ENCODE results near the gene TLDC2. TPM values are rescaled to one million over a fixed set of nuclear protein-coding genes. Genes with fewer than 3 reads are reported as not detected.

TLDC2 gene
- total RNA-seq, 1 experiment from 2014 or later, result 0.32 TPM

DNA sequence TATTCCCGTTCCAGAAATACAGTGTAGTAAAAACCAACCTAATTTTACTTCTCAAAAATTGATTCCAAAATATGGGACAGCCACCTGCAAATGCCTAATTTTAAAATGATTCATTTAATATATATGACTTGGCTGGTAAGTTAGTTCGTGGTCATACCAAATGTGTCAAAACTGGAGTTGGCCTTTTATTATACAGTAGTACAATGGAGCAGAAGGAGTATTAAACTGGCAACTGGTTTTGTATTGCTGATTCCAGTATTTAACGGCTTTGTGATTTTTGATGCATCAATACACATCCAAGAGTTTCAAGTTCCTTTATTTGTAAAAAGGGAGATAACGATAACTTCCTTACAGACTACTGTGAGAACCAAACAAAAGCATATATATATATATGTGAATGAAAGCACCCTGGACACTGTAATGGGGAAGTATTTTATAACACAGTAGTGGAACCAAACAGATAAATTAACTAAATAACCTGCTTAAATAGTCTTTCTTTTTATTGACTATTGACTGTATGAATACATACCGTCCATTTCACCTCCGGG lies 50.8 kb downstream of the TLDC2 start:
- no peak overlapping the region for H3K9ac ChIP-seq (ENCODE audit: low read length)
- BruUV-seq (replicated peaks), result no TSS peak
- TF ChIP-seq, protein P1, sequence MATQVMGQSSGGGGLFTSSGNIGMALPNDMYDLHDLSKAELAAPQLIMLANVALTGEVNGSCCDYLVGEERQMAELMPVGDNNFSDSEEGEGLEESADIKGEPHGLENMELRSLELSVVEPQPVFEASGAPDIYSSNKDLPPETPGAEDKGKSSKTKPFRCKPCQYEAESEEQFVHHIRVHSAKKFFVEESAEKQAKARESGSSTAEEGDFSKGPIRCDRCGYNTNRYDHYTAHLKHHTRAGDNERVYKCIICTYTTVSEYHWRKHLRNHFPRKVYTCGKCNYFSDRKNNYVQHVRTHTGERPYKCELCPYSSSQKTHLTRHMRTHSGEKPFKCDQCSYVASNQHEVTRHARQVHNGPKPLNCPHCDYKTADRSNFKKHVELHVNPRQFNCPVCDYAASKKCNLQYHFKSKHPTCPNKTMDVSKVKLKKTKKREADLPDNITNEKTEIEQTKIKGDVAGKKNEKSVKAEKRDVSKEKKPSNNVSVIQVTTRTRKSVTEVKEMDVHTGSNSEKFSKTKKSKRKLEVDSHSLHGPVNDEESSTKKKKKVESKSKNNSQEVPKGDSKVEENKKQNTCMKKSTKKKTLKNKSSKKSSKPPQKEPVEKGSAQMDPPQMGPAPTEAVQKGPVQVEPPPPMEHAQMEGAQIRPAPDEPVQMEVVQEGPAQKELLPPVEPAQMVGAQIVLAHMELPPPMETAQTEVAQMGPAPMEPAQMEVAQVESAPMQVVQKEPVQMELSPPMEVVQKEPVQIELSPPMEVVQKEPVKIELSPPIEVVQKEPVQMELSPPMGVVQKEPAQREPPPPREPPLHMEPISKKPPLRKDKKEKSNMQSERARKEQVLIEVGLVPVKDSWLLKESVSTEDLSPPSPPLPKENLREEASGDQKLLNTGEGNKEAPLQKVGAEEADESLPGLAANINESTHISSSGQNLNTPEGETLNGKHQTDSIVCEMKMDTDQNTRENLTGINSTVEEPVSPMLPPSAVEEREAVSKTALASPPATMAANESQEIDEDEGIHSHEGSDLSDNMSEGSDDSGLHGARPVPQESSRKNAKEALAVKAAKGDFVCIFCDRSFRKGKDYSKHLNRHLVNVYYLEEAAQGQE (IDR thresholded peaks at IDR 0.05; ENCODE audit: low read depth), result no peak
- CTCF ChIA-PET, result no interaction called here
- H3K9me2 ChIP-seq (ENCODE audit: insufficient read depth), result no peaks in the 10 kb centered on the region
- no peaks in the 10 kb centered on the region for H3K9me3 ChIP-seq (ENCODE audit: control insufficient read depth in 1 of 2, insufficient read depth in 1 of 2, low read depth in 1 of 2, low read length in 2 of 2)
- H3K4me1 ChIP-seq (ENCODE audit: control insufficient read depth in 1 of 2, insufficient read depth in 2 of 2, low read length in 2 of 2), result peaks cover 0 to 13% of the 10 kb centered on the region in 2 experiments; a peak in 2 of 4 replicates
- DNase-seq (ENCODE audit: low read depth, low spot score) (no peak), ATAC-seq (no peak)
- no peak overlapping the region for H3K4me3 ChIP-seq (replicated peaks in 1 of 2; ENCODE audit: low read depth in 1 of 2, low read length in 2 of 2)
- no peaks in the 10 kb centered on the region for H3K79me2 ChIP-seq (ENCODE audit: insufficient read depth, low read length)
- no peak overlapping the region for H3K27ac ChIP-seq (ENCODE audit: low read depth, low read length)
- H3K4me2 ChIP-seq (ENCODE audit: low read length), result no peak overlapping the region
- H3K36me3 ChIP-seq (ENCODE audit: control insufficient read depth in 1 of 2, insufficient read depth in 2 of 2, low read length in 2 of 2), result no peaks in the 10 kb centered on the region
- H2AFZ ChIP-seq (ENCODE audit: low read depth, low read length, poor library complexity, severe bottlenecking), result no peak overlapping the region
- no peaks in the 10 kb centered on the region for H3K27me3 ChIP-seq (ENCODE audit: insufficient read depth, low read length)
- POLR2A ChIA-PET, result no interaction called here
- RAD21 ChIA-PET (ENCODE audit: low non-redundant PET in 1 of 2, low total read pairs in 2 of 2, uncharacterized antibody in 2 of 2, unreplicated experiment in 2 of 2), result no interaction called here
- intact Hi-C loops (cut with micrococcal nuclease), result no loop called here
- no peaks in the 10 kb centered on the region for H4K20me1 ChIP-seq (ENCODE audit: insufficient read depth)

DNA sequence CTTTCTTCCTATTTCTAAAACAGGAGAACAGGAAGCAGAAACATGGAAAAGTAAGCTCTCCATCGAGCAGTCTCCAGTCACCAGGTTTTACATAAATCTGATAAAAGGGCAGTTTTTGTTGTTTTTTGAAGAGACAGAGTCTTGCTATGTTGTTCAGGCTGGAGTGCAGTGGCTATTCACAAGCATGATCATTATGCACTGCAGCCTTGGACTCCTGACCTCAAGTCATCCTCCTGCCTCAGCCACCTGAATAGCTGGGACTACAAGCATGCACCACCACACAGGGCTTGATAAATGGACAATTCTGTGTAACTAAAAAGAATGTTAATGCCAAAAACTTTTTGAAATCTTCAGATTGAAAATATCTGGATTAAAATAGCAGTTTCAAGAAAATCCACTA lies 51.8 kb downstream of the TLDC2 start:
- Histone ChIP-seq H3K36me3 (ENCODE audit: control insufficient read depth in 1 of 2, insufficient read depth in 2 of 2, low read length in 2 of 2) (no peaks in the 10 kb centered on the region), H2AFZ (ENCODE audit: low read depth, low read length, poor library complexity, severe bottlenecking) (no peak overlapping the region), H3K4me2 (ENCODE audit: low read length) (no peak overlapping the region), H3K27ac (ENCODE audit: low read depth, low read length) (no peak overlapping the region), H4K20me1 (ENCODE audit: insufficient read depth) (no peaks in the 10 kb centered on the region), H3K27me3 (ENCODE audit: insufficient read depth, low read length) (no peaks in the 10 kb centered on the region), H3K9ac (ENCODE audit: low read length) (no peak overlapping the region), H3K79me2 (ENCODE audit: insufficient read depth, low read length) (no peaks in the 10 kb centered on the region), H3K4me1 (ENCODE audit: control insufficient read depth in 1 of 2, insufficient read depth in 2 of 2, low read length in 2 of 2) (peaks cover 0 to 13% of the 10 kb centered on the region in 2 experiments; a peak in 2 of 4 replicates), H3K9me2 (ENCODE audit: insufficient read depth) (no peaks in the 10 kb centered on the region), H3K4me3 (replicated peaks in 1 of 2; ENCODE audit: low read depth in 1 of 2, low read length in 2 of 2) (no peak overlapping the region), H3K9me3 (ENCODE audit: control insufficient read depth in 1 of 2, insufficient read depth in 1 of 2, low read depth in 1 of 2, low read length in 2 of 2) (no peaks in the 10 kb centered on the region)
- ChIA-PET RAD21 (ENCODE audit: low non-redundant PET in 1 of 2, low total read pairs in 2 of 2, uncharacterized antibody in 2 of 2, unreplicated experiment in 2 of 2) (no interaction called here), POLR2A (no interaction called here), CTCF (interaction anchor here (1.3 kb wide), 1 partner anchor 728 kb away, joined by 3 read pairs; no protein-coding TSS in a partner anchor)
- intact Hi-C loops (cut with micrococcal nuclease), result no loop called here
- no peak for DNase-seq (ENCODE audit: low read depth, low spot score)
- no peak for ATAC-seq
- TF ChIP-seq FOSL1 (IDR thresholded peaks at IDR 0.05; ENCODE audit: low read depth), result no peak
- TF ChIP-seq SP1 (IDR thresholded peaks at IDR 0.05; ENCODE audit: low read depth), result no peak
- no peak for TF ChIP-seq YY1 (IDR thresholded peaks at IDR 0.05; ENCODE audit: extremely low read depth, insufficient replicate concordance, low read depth, low read length)
- TF ChIP-seq EZH2phosphoT487 (IDR thresholded peaks at IDR 0.05; ENCODE audit: borderline replicate concordance), result no peak
- TF ChIP-seq, protein P2, sequence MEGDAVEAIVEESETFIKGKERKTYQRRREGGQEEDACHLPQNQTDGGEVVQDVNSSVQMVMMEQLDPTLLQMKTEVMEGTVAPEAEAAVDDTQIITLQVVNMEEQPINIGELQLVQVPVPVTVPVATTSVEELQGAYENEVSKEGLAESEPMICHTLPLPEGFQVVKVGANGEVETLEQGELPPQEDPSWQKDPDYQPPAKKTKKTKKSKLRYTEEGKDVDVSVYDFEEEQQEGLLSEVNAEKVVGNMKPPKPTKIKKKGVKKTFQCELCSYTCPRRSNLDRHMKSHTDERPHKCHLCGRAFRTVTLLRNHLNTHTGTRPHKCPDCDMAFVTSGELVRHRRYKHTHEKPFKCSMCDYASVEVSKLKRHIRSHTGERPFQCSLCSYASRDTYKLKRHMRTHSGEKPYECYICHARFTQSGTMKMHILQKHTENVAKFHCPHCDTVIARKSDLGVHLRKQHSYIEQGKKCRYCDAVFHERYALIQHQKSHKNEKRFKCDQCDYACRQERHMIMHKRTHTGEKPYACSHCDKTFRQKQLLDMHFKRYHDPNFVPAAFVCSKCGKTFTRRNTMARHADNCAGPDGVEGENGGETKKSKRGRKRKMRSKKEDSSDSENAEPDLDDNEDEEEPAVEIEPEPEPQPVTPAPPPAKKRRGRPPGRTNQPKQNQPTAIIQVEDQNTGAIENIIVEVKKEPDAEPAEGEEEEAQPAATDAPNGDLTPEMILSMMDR (IDR thresholded peaks at IDR 0.05 in 2 of 3, conservative IDR thresholded peaks at IDR 0.05 in 1 of 3; ENCODE audit: borderline replicate concordance in 1 of 3, insufficient read depth in 1 of 3, low read depth in 2 of 3, low read length in 2 of 3), result no peak
- no peak for TF ChIP-seq CEBPB (IDR thresholded peaks at IDR 0.05; ENCODE audit: low read depth)
- TF ChIP-seq, protein P3, sequence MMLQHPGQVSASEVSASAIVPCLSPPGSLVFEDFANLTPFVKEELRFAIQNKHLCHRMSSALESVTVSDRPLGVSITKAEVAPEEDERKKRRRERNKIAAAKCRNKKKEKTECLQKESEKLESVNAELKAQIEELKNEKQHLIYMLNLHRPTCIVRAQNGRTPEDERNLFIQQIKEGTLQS (IDR thresholded peaks at IDR 0.05), result no peak
- no peak for TF ChIP-seq JUND (IDR thresholded peaks at IDR 0.05)
- no peak for TF ChIP-seq EGR1 (IDR thresholded peaks at IDR 0.05; ENCODE audit: low read depth)
- BruUV-seq (replicated peaks), result no TSS peak
